HPDE6-E6E7 (cell line): Measurements from ENCODE around the gene KIF5A.

ENCODE experiments used
- DNase-seq: peaks from one replicate; pipeline ENCODE4 v3.0.0; 2011; ENCODE audit warnings: missing footprints; ENCODE audit errors: extremely low spot score

Gene KIF5A

GRCh38 chr12:57632073-57632957 is 82.5 kb downstream of the KIF5A start:
- no peak for DNase-seq

GRCh38 chr12:57632958-57633840 is 83.4 kb downstream of the KIF5A start, which contains the start of gene B4GALNT1:
TSS of gene B4GALNT1 (minus strand) at chr12:57633201. CDS start at chr12:57632132, 1,069 bp downstream.
- DNase-seq: no peak
